Measurements from ENCODE around the gene COL4A2.

GRCh38 chr13:110438211-110438610, 131.1 kb downstream of the COL4A2 start:
- TF ChIP-seq CTCF (IDR thresholded peaks at IDR 0.05) (no peak), POLR2A (IDR thresholded peaks at IDR 0.05) (no peak)
